ENCODE results near the gene OSCP1.
A peak's percentile ranks its signal among the peaks of the same experiment; 100 is the strongest.

OSCP1 gene

GRCh38 chr1:36397378-36398230, 52.6 kb downstream of the OSCP1 start, which contains the start of gene LSM10:
TSS of gene LSM10 (minus strand) at chr1:36397908. CDS start at chr1:36394129, 3,779 bp downstream.
- peak; percentile 99 for FAIRE-seq
- TF ChIP-seq TAF1 (IDR thresholded peaks at IDR 0.05; ENCODE audit: borderline replicate concordance, low read depth, low read length) (peak; percentile 70), POLR2AphosphoS5 (IDR thresholded peaks at IDR 0.05; ENCODE audit: low read depth, low read length) (no peak), POLR2A (IDR thresholded peaks at IDR 0.05; ENCODE audit: low read depth, low read length) (peak; percentile 81)
- DNase-seq (ENCODE audit: insufficient read length) = peak; percentile 92

- no peak for FAIRE-seq
- no peak for DNase-seq (ENCODE audit: insufficient read length)
- no peak for TF ChIP-seq TAF1 (IDR thresholded peaks at IDR 0.05; ENCODE audit: borderline replicate concordance, low read depth, low read length)
- no peak for TF ChIP-seq POLR2A (IDR thresholded peaks at IDR 0.05; ENCODE audit: low read depth, low read length)
- no peak for TF ChIP-seq POLR2AphosphoS5 (IDR thresholded peaks at IDR 0.05; ENCODE audit: low read depth, low read length)
Observed at GRCh38 chr1:36397083-36397377, 53.2 kb downstream of the OSCP1 start.

- DNase-seq (ENCODE audit: insufficient read length) (no peak), FAIRE-seq (no peak)
- TF ChIP-seq POLR2AphosphoS5 (IDR thresholded peaks at IDR 0.05; ENCODE audit: low read depth, low read length) (no peak), POLR2A (IDR thresholded peaks at IDR 0.05; ENCODE audit: low read depth, low read length) (no peak), TAF1 (IDR thresholded peaks at IDR 0.05; ENCODE audit: borderline replicate concordance, low read depth, low read length) (no peak)
Observed at GRCh38 chr1:36396359-36396758, 53.9 kb downstream of the OSCP1 start.

GRCh38 chr1:36393686-36394085, 56.6 kb downstream of the OSCP1 start:
- TF ChIP-seq POLR2A (IDR thresholded peaks at IDR 0.05; ENCODE audit: low read depth, low read length) = no peak
- no peak for TF ChIP-seq TAF1 (IDR thresholded peaks at IDR 0.05; ENCODE audit: borderline replicate concordance, low read depth, low read length)
- TF ChIP-seq POLR2AphosphoS5 (IDR thresholded peaks at IDR 0.05; ENCODE audit: low read depth, low read length) = no peak
- DNase-seq (ENCODE audit: insufficient read length) = no peak
- no peak for FAIRE-seq

- FAIRE-seq (no peak), DNase-seq (ENCODE audit: insufficient read length) (no peak)
- TF ChIP-seq TAF1 (IDR thresholded peaks at IDR 0.05; ENCODE audit: borderline replicate concordance, low read depth, low read length) (no peak), POLR2A (IDR thresholded peaks at IDR 0.05; ENCODE audit: low read depth, low read length) (no peak), POLR2AphosphoS5 (IDR thresholded peaks at IDR 0.05; ENCODE audit: low read depth, low read length) (no peak)
Observed at GRCh38 chr1:36392836-36393235, 57.4 kb downstream of the OSCP1 start.

GRCh38 chr1:36391271-36391670, 59.0 kb downstream of the OSCP1 start:
- no peak for DNase-seq (ENCODE audit: insufficient read length)
- TF ChIP-seq POLR2AphosphoS5 (IDR thresholded peaks at IDR 0.05; ENCODE audit: low read depth, low read length) (no peak), POLR2A (IDR thresholded peaks at IDR 0.05; ENCODE audit: low read depth, low read length) (no peak), TAF1 (IDR thresholded peaks at IDR 0.05; ENCODE audit: borderline replicate concordance, low read depth, low read length) (no peak)
- no peak for FAIRE-seq

GRCh38 chr1:36390411-36390810, 59.8 kb downstream of the OSCP1 start:
- peak; percentile 24 for FAIRE-seq
- no peak for DNase-seq (ENCODE audit: insufficient read length)
- no peak for TF ChIP-seq POLR2A (IDR thresholded peaks at IDR 0.05; ENCODE audit: low read depth, low read length)
- TF ChIP-seq TAF1 (IDR thresholded peaks at IDR 0.05; ENCODE audit: borderline replicate concordance, low read depth, low read length) = no peak
- TF ChIP-seq POLR2AphosphoS5 (IDR thresholded peaks at IDR 0.05; ENCODE audit: low read depth, low read length) = no peak

- FAIRE-seq = no peak
- no peak for DNase-seq (ENCODE audit: insufficient read length)
- TF ChIP-seq POLR2AphosphoS5 (IDR thresholded peaks at IDR 0.05; ENCODE audit: low read depth, low read length) (no peak), POLR2A (IDR thresholded peaks at IDR 0.05; ENCODE audit: low read depth, low read length) (no peak), TAF1 (IDR thresholded peaks at IDR 0.05; ENCODE audit: borderline replicate concordance, low read depth, low read length) (no peak)
Observed at GRCh38 chr1:36389999-36390398, 60.3 kb downstream of the OSCP1 start.

- FAIRE-seq (no peak), DNase-seq (ENCODE audit: insufficient read length) (no peak)
- TF ChIP-seq TAF1 (IDR thresholded peaks at IDR 0.05; ENCODE audit: borderline replicate concordance, low read depth, low read length) = no peak
- TF ChIP-seq POLR2A (IDR thresholded peaks at IDR 0.05; ENCODE audit: low read depth, low read length) = no peak
- no peak for TF ChIP-seq POLR2AphosphoS5 (IDR thresholded peaks at IDR 0.05; ENCODE audit: low read depth, low read length)
Observed at GRCh38 chr1:36389261-36389660, 61.0 kb downstream of the OSCP1 start.

- TF ChIP-seq POLR2AphosphoS5 (IDR thresholded peaks at IDR 0.05; ENCODE audit: low read depth, low read length) (no peak), TAF1 (IDR thresholded peaks at IDR 0.05; ENCODE audit: borderline replicate concordance, low read depth, low read length) (no peak), POLR2A (IDR thresholded peaks at IDR 0.05; ENCODE audit: low read depth, low read length) (no peak)
- DNase-seq (ENCODE audit: insufficient read length) (no peak), FAIRE-seq (peak; percentile 38)
Observed at GRCh38 chr1:36387141-36387949, 62.9 kb downstream of the OSCP1 start.

- TF ChIP-seq POLR2AphosphoS5 (IDR thresholded peaks at IDR 0.05; ENCODE audit: low read depth, low read length) (peak; percentile 90), POLR2A (IDR thresholded peaks at IDR 0.05; ENCODE audit: low read depth, low read length) (peak; percentile 87), TAF1 (IDR thresholded peaks at IDR 0.05; ENCODE audit: borderline replicate concordance, low read depth, low read length) (peak; percentile 58; the same call in 1 of the 2 replicates)
- DNase-seq (ENCODE audit: insufficient read length) (peak; percentile 82), FAIRE-seq (peak; percentile 97)
Observed at GRCh38 chr1:36386265-36387140, 63.7 kb downstream of the OSCP1 start.
